Testis (tissue), 2 donors: Measurements from ENCODE around the gene RAB3C.
"Not testable (repeated sequence)": the region's sequence is repeated elsewhere in the genome, so short reads cannot be mapped to it uniquely, and the experiment has no call there.

ENCODE experiments used
- CTCF ChIP-seq, 3 experiments: fragments of 450-650 bp in 2 of 3; fragments of 200-600 bp in 1 of 3; sonication (generic) in 1 of 3; IDR thresholded peaks; one replicate each; pipeline ENCODE4 v1.5.1; 2016 to 2019; ENCODE audit warnings: antibody characterized with exemption in 3 of 3, mild to moderate bottlenecking in 2 of 3, moderate library complexity in 1 of 3
- POLR2A ChIP-seq: fragments of 450-650 bp; IDR thresholded peaks from one replicate; pipeline ENCODE4 v1.6.1; 2017; ENCODE audit warnings: antibody characterized with exemption, mild to moderate bottlenecking, moderate library complexity

GRCh38 chr5:58602889-58603288 is 20.0 kb downstream of the RAB3C start:
- not testable (repeated sequence) for TF ChIP-seq CTCF (IDR thresholded peaks at IDR 0.05); POLR2A
